Kidney capillary endothelial cell (primary cell): ENCODE results near the gene GREB1.
A peak's percentile ranks its signal among the peaks of the same experiment; 100 is the strongest.

Experiments used
- DNase-seq: peaks from one replicate; pipeline ENCODE4 v3.0.0-alpha.2; 2018; ENCODE audit warnings: low spot score

GREB1 gene

DNA sequence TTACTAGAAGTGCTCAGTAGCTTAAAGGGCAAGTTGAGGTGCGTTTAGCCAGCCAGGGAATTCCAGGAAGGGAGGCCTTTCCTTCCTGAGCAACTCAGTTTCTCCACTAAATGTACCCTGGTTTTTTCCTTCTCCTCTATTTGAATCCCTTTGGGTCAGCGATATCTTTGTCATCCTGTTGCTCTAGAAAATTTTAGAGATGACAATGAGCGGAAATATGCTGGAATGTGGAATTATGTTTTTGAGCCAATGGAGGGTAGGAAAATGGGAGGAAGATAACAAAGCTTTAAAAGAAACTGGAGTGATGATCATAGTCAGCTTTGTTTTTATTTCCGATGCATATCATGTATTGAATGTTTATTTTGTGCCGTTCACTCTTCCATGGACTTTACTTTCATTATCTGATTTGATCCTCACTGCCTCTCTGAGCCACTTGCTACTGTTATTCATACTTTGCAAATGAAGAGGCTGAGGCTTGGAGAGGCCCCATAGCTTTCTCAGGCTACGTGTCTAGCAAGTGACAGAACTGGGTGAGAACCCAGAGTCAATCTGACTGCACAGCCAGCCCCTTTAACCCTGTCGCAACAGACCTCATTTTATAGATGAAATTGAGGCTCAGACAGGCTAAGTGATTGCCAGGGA is 68.8 kb downstream of the GREB1 start:
- DNase-seq = peak; percentile 21

DNA sequence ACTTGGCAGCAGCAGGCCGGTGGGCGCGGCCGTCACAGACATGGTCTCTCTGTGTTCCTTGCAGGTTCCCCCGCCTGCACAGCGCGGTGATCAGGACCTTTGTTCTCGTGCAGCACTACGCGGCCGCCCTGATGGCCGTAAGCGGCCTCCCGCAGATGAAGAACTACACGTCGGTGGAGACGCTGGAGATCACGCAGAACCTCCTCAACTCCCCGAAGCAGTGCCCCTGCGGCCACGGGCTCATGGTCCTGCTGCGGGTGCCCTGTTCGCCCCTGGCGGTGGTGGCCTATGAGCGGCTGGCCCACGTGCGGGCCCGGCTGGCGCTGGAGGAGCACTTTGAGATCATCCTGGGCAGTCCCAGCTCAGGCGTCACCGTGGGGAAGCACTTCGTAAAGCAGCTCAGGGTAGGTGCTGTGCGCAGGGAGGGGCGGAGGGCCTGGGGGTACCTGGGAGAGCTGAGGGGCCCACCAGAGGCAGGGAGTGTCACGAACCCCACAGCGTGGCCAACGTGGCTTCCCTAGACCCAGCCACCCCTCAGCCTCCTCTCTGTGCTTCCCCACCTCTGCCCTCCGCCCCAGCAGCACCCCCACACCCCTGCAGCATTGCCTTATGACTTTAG is 76.9 kb downstream of the GREB1 start:
- DNase-seq = no peak

DNA sequence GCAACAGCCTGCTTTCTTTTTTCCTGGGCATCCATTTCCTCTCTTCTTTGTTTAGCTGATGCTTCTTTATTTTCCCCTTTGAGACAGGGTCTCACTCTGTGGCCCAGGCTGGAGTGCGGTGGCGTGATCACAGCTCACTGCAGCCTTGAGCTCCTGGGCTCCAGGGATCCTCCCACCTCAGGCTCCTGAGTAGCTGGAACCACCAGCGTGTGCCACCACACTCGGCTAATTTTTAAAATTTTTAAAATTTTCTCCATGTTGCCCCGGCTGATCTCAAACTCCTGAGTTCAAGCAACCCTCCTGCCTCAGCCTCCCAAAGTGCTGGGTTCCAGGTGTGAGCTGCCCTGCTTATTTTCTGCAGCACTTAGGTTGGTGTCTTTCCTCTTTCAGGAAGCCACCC is 77.4 kb downstream of the GREB1 start:
- no peak for DNase-seq

DNA sequence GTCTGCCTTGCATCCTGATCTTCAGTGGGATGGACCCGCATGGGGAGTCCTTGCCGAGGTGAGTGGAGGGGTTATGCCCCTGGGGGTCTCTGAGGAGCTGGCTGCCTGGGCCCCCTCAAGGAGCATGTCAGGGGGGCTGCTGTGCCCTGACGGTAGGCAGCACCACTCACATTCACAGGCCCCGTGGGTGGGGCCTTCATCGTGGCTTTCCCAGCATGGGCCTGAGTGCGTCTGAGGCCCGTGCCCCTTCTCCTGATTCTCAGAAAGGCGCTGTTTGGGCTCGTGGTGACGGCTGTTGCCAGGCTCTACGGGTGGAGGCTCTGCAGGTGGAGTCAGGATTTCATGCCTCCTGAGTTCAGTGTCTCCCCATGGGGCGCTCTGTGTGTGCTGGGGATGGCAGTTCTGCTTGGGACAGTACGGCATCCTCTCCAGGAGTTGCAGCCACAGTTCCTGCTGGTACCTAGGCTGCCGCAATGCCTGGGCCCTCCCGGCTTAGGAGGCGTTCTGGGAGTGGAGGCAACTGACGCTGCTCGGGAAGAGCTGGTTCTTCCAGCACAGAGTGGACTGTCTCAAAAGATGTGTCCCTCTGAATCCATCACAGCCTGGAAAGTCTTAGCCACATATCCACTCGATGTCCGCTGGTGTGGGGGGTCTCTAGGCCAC is 78.8 kb downstream of the GREB1 start:
- no peak for DNase-seq

DNA sequence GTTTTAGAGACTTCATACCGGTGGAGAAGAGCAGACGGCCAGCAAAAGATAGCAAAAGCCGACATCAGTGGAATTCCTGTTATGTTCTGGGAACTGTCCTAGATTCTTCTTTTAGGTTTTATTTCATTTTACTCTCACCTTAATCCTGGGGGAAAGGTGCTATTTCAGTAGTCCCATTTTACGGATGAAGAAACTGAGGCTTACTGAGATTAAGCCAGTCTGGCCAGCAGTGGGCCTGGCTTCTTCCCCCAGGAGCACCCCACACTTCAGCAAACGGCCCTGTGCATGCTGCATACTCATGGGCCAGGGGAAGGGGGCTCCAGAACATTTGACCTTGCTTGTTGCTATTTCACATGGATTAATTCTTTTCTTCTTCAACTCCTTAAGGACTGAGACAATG is 79.5 kb downstream of the GREB1 start:
- DNase-seq = no peak

DNA sequence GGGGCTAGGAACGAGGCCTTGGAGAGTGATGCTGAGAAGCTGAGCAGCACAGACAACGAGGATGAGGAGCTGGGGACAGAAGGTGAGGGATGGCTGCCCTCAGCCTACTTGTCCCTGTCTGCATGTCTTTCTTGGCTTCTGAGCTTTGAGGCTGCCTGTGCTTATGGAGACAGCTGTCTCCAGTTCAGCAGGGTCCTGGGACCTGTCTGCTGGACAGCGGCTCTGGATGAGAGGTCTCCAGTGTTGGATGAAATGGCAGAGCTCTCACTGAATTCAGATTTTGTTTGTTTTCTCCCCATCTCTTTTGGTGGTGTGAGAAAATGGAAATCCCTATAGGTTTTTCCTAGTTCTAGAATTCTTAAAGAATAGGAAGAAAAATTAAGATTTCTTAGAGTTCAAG is 81.4 kb downstream of the GREB1 start:
- no peak for DNase-seq

DNA sequence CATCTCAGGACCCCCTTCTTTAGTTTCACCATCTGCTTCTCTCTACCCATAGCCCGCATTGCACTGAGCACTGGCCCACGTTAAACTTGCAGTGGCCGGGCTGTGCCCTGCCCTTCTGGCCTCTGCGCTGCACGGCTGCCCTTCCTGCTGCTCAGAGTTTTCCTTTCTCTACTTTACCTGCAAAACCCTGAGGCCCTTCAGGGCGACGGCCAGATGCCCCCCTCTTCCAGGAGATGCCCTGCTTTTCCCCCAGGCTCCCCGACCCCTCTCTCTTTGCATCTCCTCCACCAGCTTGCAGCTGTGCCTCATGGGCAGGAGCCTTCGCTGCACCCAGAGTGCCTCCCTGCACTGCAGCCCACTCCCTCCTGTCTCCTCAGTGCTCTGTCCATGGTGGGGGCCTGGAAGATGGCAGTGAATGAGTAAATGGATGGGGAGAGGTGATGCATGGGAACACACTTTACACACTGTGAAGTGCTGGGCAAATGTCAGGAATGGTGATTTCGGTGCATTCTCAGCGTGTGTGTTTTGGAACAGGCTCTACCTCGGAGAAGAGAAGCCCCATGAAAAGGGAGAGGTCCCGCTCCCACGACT is 82.3 kb downstream of the GREB1 start:
- no peak for DNase-seq

DNA sequence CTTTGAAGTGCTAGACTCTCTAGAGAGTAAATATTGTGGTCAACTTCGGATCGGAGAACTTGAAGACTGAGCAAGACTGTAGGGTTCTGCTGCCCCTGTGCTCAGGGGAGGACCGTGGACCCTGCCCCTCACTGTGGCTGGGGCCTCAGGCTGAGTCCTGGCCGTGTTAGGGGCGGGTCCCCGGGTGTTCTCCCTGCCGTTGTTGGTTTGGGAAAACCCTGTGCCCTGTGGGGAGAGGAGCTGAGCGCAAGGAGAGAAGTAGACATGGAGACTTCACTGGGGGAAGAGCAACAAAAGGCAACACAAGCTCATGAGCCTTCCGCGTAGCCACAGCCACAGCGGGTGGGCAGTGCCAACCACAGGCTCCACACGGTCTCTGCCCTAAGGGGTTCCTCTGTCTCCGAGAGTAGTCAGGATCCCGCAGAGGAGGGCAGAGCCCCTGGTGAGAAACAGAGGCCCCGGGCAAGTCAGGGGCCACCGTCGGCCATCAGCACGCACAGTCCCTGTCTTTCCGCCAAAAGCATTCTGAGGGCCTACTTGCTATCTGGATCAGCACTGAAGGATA is 83.1 kb downstream of the GREB1 start:
- no peak for DNase-seq

DNA sequence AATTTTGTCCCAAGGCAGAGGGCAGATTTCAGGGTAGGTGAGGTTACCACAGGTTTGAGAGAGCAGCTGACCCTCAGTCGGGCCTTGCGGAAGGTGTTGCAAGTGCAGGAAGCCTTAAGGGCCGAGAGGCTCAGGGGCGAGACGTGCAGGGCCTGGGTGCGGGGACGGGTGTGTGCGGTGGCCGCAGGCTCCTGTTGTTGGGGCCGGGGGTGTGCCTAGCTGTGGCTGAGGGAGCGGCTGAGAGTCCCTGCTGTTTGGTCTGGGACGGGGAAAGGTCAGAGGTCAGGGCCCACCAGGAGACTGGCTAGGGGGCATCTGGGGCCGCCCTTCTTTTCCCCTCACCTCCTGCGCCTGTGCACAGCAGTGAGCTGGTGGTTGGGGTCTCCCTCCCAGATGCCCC is 83.7 kb downstream of the GREB1 start:
- DNase-seq = no peak

DNA sequence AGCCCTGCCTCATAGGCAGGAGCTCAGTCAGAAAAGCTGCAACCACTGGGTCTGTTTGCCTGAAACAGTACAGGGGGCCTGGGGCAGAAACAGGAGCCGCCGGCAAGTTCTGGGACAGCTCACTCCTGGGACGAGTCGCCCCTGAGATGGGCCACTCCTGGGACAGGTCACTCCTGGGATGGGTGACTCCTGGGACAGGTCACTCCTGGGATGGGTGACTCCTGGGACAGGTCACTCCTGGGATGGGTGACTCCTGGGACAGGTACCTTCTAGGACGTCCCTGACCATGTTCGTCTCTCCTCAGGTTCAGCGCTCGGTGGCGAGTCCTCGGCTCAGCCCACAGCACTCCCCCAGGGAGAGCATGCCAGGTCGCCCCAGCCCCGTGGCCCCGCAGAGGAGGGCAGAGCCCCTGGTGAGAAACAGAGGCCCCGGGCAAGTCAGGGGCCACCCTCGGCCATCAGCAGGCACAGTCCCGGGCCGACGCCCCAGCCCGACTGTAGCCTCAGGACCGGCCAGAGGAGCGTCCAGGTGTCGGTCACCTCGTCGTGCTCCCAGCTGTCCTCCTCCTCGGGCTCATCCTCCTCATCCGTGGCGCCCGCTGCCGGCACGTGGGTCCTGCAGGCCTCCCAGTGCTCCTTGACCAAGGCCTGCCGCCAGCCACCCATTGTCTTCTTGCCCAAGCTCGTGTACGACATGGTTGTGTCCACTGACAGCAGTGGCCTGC is 84.3 kb downstream of the GREB1 start:
- no peak for DNase-seq

DNA sequence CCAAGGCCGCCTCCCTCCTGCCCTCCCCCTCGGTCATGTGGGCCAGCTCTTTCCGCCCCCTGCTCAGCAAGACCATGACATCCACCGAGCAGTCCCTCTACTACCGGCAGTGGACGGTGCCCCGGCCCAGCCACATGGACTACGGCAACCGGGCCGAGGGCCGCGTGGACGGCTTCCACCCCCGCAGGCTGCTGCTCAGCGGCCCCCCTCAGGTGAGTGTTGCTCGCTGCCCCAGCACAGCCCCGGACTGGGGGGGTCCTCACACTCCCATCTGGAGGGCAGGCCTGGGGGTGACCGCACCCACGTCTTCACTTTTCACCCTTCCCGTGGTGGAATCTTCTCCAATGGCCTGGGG is 84.8 kb downstream of the GREB1 start:
- DNase-seq = no peak

DNA sequence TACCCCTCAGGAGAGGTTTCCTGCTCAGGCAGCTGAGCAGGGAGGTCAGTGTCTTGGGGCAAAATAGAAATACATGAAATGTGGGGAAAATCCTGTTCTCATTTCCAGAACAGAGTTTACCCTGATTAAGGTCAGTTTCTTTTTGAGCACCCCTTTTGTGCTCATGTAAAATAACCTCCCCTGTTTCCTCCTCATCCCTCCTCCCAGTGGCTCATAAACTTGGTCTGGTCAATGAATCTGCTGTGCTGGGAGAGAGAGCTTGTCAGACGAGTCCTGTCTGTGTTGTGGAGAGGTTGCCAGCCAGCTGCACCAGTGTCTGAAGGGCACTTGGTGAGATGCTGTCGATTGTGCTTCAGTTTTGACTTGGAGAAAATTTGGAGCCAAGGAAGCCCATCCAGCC is 87.6 kb downstream of the GREB1 start:
- no peak for DNase-seq

DNA sequence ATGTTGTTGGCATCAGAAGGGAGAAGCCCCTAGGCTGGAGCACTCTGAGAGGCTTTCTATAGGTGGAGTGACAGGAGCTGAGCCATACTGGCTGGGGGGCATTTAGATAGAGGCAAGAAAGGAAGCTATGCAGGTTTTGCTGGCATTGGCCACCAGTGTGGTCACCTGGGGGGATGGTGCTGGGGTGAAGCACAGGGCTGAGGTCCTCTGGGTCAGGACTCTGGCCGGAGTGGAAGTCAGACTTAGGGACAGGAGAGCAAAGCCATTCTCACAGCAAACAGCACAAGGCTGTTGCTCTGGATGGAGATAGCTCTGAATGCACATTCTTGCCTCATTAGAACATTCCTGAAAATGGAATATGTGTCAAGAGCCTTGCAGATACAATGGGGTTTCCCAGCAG is 88.8 kb downstream of the GREB1 start:
- DNase-seq = no peak

DNA sequence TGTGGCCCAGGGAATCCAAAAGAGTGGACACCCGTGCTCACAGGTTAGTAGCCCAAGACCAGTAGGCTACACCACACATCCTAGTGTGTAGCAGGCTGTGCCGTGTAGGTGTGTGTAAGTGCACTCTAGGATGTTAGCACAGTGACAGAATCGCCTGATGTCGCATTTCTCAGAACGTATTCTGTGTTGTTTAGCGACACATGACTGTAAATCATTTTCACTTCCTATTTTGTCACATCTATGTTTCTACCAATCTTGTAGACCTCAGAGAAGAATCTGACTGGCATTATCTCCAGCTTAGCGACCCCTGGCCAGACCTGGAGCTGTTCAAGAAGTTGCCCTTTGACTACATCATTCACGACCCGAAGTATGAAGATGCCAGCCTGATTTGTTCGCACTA is 91.0 kb downstream of the GREB1 start:
- DNase-seq = no peak

DNA sequence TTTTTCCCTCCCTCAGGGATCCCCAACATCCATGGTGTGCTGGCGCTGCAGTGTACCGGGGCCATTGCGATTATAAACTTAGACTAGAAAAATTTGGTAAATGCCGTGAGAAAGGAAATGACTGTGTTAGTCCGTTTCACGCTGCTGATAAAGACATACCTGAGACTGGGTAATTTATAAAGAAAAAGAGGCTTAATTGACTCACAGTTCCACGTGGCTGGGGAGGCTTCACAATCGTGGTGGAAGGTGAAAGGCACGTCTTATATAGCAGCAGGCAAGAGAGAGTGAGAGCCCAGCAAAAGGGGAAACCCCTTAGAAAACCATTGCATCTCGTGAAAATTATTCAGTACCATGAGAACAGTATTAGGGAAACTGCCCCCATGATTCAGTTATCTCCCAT is 91.8 kb downstream of the GREB1 start:
- no peak for DNase-seq

DNA sequence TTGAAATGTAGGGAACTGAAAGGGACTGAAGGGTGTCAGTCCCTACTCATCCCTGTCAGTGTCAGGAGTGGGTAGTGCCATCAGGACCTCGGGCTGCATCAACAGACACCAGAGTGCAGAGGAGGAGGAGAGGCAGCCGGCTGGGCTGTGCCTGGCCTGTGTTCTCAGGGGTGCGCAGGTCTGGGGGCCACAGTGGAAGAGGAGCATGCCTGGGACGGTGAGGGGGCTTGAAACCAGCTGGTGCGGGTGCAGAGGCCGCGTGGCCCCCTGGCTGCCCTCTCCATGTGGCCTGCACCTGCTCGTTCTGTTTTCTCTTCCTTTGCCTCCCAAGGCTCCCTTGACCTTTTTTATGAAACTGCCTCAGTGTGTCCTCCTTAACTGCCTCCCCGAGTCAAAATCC is 94.8 kb downstream of the GREB1 start:
- DNase-seq = no peak

DNA sequence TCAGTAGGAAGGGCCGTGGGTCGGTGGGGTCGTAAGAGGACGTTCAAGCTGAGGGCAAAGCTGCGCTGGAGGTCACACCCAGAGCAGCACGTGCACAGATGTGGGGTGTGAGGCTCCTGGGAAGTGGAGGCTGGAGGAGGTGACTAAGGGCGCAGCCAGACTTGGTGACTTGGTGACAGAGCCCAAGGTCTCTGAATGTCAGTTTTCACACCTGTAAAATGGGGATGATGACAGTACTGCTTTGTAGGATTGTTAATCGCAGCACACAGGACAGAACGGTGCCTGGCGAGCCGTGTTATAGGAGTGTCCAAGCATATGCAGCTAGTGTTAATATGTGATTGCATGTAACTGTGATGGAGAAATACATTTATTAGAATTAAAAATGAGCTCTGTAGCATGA is 95.4 kb downstream of the GREB1 start:
- no peak for DNase-seq

DNA sequence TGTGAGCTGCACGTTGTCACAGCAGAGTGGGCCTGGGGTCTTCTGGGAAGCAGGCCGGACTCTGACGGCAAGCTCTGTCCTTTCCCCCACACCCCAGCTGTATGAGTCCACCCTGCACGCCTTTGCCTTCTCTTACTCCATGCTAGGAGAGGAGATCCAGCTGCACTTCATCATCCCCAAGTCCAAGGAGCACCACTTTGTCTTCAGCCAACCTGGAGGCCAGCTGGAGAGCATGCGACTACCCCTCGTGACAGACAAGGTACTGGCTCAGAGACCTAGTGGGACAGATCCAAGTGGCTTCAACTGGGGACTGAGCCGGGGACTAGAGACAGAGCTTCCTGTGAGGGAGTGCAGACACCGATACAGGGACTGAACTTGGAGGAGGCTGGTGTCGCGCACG is 96.0 kb downstream of the GREB1 start:
- no peak for DNase-seq

DNA sequence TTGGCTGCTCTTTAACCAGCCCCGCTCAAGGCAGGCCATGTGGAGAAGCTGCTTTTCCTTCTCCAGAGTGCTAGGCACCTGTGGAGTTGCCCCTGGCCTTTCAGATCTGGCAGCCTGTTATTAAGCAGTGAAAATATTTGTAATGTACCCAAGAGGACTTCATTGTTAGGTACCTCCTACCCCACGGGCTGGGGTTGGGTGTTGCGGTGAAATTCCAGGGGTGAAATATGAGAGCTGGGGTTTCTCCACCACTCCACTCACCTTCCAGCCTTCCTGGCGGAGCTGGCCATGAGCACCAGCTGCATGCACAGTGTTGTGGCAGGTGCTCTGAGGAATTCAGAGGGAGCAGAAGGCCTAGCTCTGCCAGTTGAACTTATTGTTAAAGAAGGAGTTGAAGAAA is 97.0 kb downstream of the GREB1 start:
- DNase-seq = no peak

DNA sequence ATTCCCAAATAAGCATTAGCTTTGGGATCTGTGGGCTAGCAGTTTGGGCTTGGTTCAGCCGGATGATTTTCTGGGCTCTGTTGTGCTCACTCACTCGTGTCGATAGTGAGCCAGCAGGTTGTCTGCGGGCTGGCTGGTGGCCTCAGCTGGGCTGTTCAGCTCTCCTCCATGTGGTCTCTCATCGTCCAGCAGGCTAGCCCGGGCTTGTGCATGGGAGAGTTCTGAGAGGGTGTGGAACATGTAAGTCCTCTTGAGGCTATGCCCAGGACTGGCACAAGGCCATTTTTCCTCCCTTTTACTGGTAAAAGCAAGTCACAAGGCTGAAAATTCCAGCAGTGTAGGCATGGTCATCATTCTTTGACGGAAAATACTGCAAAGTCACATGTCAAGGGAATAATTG is 97.6 kb downstream of the GREB1 start:
- DNase-seq = no peak

DNA sequence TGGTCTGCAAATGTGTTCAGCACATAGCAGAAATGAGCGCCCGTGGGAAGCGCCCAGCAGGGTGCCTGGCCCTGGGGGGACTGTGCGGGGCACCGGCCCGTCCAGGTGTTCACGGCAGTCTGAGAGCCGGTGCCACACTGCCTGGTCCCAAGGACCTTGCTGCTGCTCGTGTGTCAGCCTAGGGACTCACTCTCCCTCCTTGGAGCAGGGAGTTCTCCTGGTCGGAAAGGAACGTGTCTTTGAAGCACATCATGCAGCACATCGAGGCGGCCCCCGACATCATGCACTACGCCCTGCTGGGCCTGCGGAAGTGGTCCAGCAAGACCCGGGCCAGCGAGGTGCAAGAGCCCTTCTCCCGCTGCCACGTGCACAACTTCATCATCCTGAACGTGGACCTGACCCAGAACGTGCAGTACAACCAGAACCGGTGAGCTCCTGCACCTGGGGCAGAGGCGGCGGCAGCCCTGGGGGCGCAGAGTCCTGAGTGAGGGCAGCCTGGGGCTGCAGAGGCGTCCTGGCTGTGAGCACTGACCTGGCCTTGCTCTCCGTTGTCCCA is 100.2 kb downstream of the GREB1 start:
- no peak for DNase-seq

DNA sequence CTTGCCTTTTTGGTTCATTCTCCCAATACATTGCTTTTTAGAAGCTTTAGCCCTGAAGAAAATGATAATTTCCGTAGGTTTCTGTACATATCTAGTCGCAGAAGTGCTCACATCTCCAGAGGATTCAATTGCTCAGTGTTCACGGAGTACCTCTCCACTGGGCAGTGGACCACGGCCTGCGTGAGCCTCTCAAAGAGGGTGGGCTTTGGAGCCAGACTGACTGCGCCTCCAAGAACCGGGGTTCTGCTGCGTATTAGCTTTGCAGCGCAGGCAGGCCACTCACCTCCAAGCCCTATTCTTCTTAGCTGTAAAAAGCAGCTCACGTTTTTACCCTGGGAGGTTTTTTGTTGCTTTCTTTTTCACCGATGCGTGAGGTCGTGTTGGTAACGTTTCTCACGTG is 100.7 kb downstream of the GREB1 start:
- DNase-seq = no peak
